Heart right ventricle (tissue), 16 donors: Measurements from ENCODE around the gene UCK1. TPM values are rescaled to one million over a fixed set of nuclear protein-coding genes. Genes with fewer than 3 reads are reported as not detected.
"Not testable (repeated sequence)": the region's sequence is repeated elsewhere in the genome, so short reads cannot be mapped to it uniquely, and the experiment has no call there.

ENCODE experiments used
- ATAC-seq, 8 donors: fragments of 200-7000 bp; cut with Tn5 transposase; one replicate each; pipeline ENCODE4 v1.9.1; 2020; ENCODE audit warnings: mild to moderate bottlenecking in 8 of 8, moderate library complexity in 8 of 8, moderate number of reproducible peaks in 1 of 8
- DNase-seq, 2 donors: peaks; one replicate each; pipeline ENCODE4 v3.0.0-alpha.2; 2020
- H3K27ac ChIP-seq, 10 donors: fragments of 200-600 bp; sonication (generic) in 2 of 10; one replicate each; pipeline versions ENCODE4 v1.5.0 to v1.8.0; 2020 to 2022; ENCODE audit warnings: mild to moderate bottlenecking in 3 of 10
- H3K27me3 ChIP-seq, 7 donors: fragments of 200-600 bp; one replicate each; pipeline ENCODE4 v1.8.0; 2021 to 2022; ENCODE audit warnings: mild to moderate bottlenecking in 2 of 7
- H3K36me3 ChIP-seq, 9 donors: fragments of 200-600 bp; sonication (generic) in 1 of 9; one replicate each; pipeline versions ENCODE4 v1.5.0 to v1.8.0; 2020 to 2022; ENCODE audit warnings: mild to moderate bottlenecking in 2 of 9
- H3K4me1 ChIP-seq, 9 donors: fragments of 200-600 bp; sonication (generic) in 1 of 9; one replicate each; pipeline versions ENCODE4 v1.5.0 to v1.8.0; 2020 to 2022; ENCODE audit warnings: mild to moderate bottlenecking in 4 of 9
- H3K4me3 ChIP-seq, 10 donors: fragments of 200-600 bp; sonication (generic) in 2 of 10; one replicate each; pipeline versions ENCODE4 v1.5.0 to v1.8.0; 2020 to 2022; ENCODE audit warnings: mild to moderate bottlenecking in 7 of 10, moderate library complexity in 2 of 10
- H3K9me3 ChIP-seq, 11 donors: fragments of 200-600 bp in 10 of 11; sonication (generic) in 2 of 11; one replicate each; pipeline versions ENCODE4 v1.5.0 to v1.8.0; 2013 to 2022; ENCODE audit warnings: mild to moderate bottlenecking in 2 of 11, control low read depth in 1 of 11, moderate library complexity in 1 of 11
- CTCF ChIP-seq, 9 donors: fragments of 200-600 bp; sonication (generic) in 2 of 9; IDR thresholded peaks; one replicate each; pipeline versions ENCODE4 v1.5.0 to v1.8.0; 2021 to 2022; ENCODE audit warnings: antibody characterized with exemption in 9 of 9, mild to moderate bottlenecking in 5 of 9, moderate library complexity in 1 of 9
- WGBS, 2 donors: extraction: QIAGEN DNeasy Blood & Tissue Kit; methylation state at CpG; one replicate each; pipeline ENCODE4 v1.1.7; 2013; ENCODE audit warnings: inconsistent platforms in 1 of 2; 5-methylcytosine and 5-hydroxymethylcytosine counted together
- intact Hi-C, 10 donors: fragments of 100-400 bp; cut with DNase I; formaldehyde crosslinking; loops; one replicate each; pipeline versions ENCODE4 v1.11.1 to v1.14.2; 2022
- polyA plus RNA-seq, 2 donors: library from polyadenylated mRNA; stranded (reverse); fragments of 200-250 nt; gene quantifications; one replicate each; pipeline ENCODE4 v1.2.3, GENCODE V29; 2013
- total RNA-seq, 10 donors: library from RNA; stranded (reverse); fragmentation: NEBNext Ultra II Directional in 3 of 10; extraction: Animal tissue kit (Norgen Biotek cat#: 25700) in 3 of 10; gene quantifications; one replicate each; pipeline versions ENCODE4 v1.2.1 to v1.2.4, GENCODE V29; 2021 to 2023
- donor health status: Arrhythmogenic right ventricular cardiomyopathy.
- donor health status: ischemic (EF 13 %, LVEDD 7.1; RV severe dilation, severe dysfunction).
- donor health status: healthy with polysubstance abuse.
- donor health status: DM: no; HTN: yes; CAD: no.
- donor health status: DM: no; HTN: no; CAD: no.
- donor health status: ischemic (EF 25% LVEDD 6.9; RV normal size, moderate dysfunction).
- donor health status: ischemic (EF 25% LVEDD 5.7; RV mildly dilated, moderate dysfunction).
- donor health status: healthy.
- donor health status: DM: yes; HTN: yes; CAD: no.
- donor health status: Ischemic cardiomyopathy.
- donor health status: ischemic (EF 35%, LVEDD 5.7; RV mildly dilated, moderate dysfunction).
- donor health status: nonischemic (EF 11% LVEDD 7.7; RV severe dilation, severe dysfunction).
- donor health status: DM: yes; HTN: yes; CAD: no.
- donor health status: PGD.
- donor health status: ischemic (EF 29% LVEDD 5.4; RV normal size, mild dysfunction).
- donor health status: nonischemic (EF 23%, LVEDD 6.1; RV moderate dilation, normal function).

The UCK1 gene
- total and polyA plus RNA-seq, 12 donors, result 16.6 to 32.7 (median 22.6) TPM

- DNase-seq, result no peak
- Histone ChIP-seq H3K36me3 (no peaks in the 10 kb centered on the region), H3K9me3 (no peaks in the 10 kb centered on the region), H3K27ac (no peak overlapping the region), H3K4me1 (peaks cover 0 to under 1% (median 0%) of the 10 kb centered on the region in 9 donors), H3K4me3 (no peak overlapping the region), H3K27me3 (peaks cover 0 to 85% (median 57%) of the 10 kb centered on the region in 7 donors)
- 85 to 97% methylated on average over 6 of the region's 6 CpGs for WGBS, 2 donors
- intact Hi-C loops, result no loop called here
- no peak for ATAC-seq
- TF ChIP-seq CTCF (IDR thresholded peaks at IDR 0.05), result no peak
These were observed 21.0 kb upstream of the UCK1 start for GRCh38 chr9:131552030-131552429.

GRCh38 chr9:131550465-131550864, 19.4 kb upstream of the UCK1 start:
- H3K4me3 ChIP-seq, H3K9me3 ChIP-seq, DNase-seq, ATAC-seq, H3K36me3 ChIP-seq, intact Hi-C loops, H3K27ac ChIP-seq: not testable (repeated sequence)
- 59 to 73% methylated on average over 8 of the region's 8 CpGs for WGBS, 2 donors
- Histone ChIP-seq H3K4me1 (peaks cover 5 to 14% (median 10%) of the 10 kb centered on the region in 9 donors), H3K27me3 (peaks cover 11 to 89% (median 60%) of the 10 kb centered on the region in 7 donors)

- not testable (repeated sequence) for ATAC-seq
These were observed 18.1 kb upstream of the UCK1 start for GRCh38 chr9:131549186-131549585.

GRCh38 chr9:131546336-131547084, 15.4 kb upstream of the UCK1 start:
- Histone ChIP-seq H3K27ac (no peak overlapping the region), H3K27me3 (peaks cover 11 to 71% (median 43%) of the 10 kb centered on the region in 7 donors), H3K4me1 (peaks cover 5 to 14% (median 10%) of the 10 kb centered on the region in 9 donors), H3K9me3 (peaks cover 0 to 28% (median 19%) of the 10 kb centered on the region in 11 donors), H3K36me3 (no peaks in the 10 kb centered on the region), H3K4me3 (peak overlapping the region in 9 of 10 donors; percentile 4 to 38 (median 32))
- ATAC-seq (peak in 3 of 8 donors; percentile 14 to 35 (median 17)), DNase-seq (no peak)
- intact Hi-C loops, result no loop called here
- 3 to 4% methylated on average over 40 to 49 of the region's 49 CpGs for WGBS, 2 donors
- no peak for TF ChIP-seq CTCF (IDR thresholded peaks at IDR 0.05)

More at GRCh38 chr9:131549186-131549585, 18.1 kb upstream of the UCK1 start:
- H3K27ac ChIP-seq, intact Hi-C loops, H3K4me3 ChIP-seq, DNase-seq, H3K9me3 ChIP-seq, H3K36me3 ChIP-seq: not testable (repeated sequence)
- Histone ChIP-seq H3K27me3 (peaks cover 11 to 90% (median 59%) of the 10 kb centered on the region in 7 donors), H3K4me1 (peaks cover 5 to 14% (median 10%) of the 10 kb centered on the region in 9 donors)
- 75 to 77% methylated on average over 10 of the region's 10 CpGs for WGBS, 2 donors

- ATAC-seq (peak in 4 of 8 donors; percentile 13 to 75 (median 32)), DNase-seq (no peak)
- peaks cover 0 to 28% (median 19%) of the 10 kb centered on the region in 11 donors for H3K9me3 ChIP-seq
- H3K4me1 ChIP-seq, result peaks cover 5 to 14% (median 10%) of the 10 kb centered on the region in 9 donors
- peaks cover 11 to 71% (median 43%) of the 10 kb centered on the region in 7 donors for H3K27me3 ChIP-seq
- H3K4me3 ChIP-seq, result peak overlapping the region in 5 of 10 donors; percentile 4 to 38 (median 16)
- TF ChIP-seq CTCF (IDR thresholded peaks at IDR 0.05), result no peak
- no peaks in the 10 kb centered on the region for H3K36me3 ChIP-seq
- WGBS, 2 donors, result 3 to 4% methylated on average over 28 to 30 of the region's 30 CpGs
- intact Hi-C loops, result no loop called here
- no peak overlapping the region for H3K27ac ChIP-seq
These were observed 14.8 kb upstream of the UCK1 start for GRCh38 chr9:131545786-131546335.
